Stimulated activated naive CD8-positive, alpha-beta T cell treated with anti-CD3 and anti-CD28 coated beads, Interleukin-15, Interleukin-2, amounts not matched to agents 100 ng/mL and 50 ng/mL, for 24 hours (primary cell): ENCODE results near the gene FAM241B.

Experiments
- H3K27ac Mint-ChIP-seq: one replicate; pipeline ENCODE4 v1.8.0; 2021; ENCODE audit warnings: mild to moderate bottlenecking, mixed read lengths
- H3K27me3 Mint-ChIP-seq: one replicate; pipeline ENCODE4 v1.8.0; 2021; ENCODE audit warnings: mixed read lengths
- H3K36me3 Mint-ChIP-seq: one replicate; pipeline ENCODE4 v1.8.0; 2021; ENCODE audit warnings: low read depth, mixed read lengths
- H3K4me1 Mint-ChIP-seq: one replicate; pipeline ENCODE4 v1.8.0; 2021; ENCODE audit warnings: low read depth, mixed read lengths
- H3K4me3 Mint-ChIP-seq: one replicate; pipeline ENCODE4 v1.8.0; 2021; ENCODE audit warnings: mild to moderate bottlenecking, mixed read lengths
- H3K9me3 Mint-ChIP-seq: one replicate; pipeline ENCODE4 v1.8.0; 2021; ENCODE audit warnings: mixed read lengths

Gene FAM241B

GRCh38 chr10:69640196-69640980 lies 10.3 kb downstream of the FAM241B start:
- Mint-ChIP-seq H3K36me3 (no peaks in the 10 kb centered on the region), H3K27me3 (peaks cover 16% of the 10 kb centered on the region), H3K4me3 (no peak overlapping the region), H3K27ac (no peak overlapping the region), H3K4me1 (no peaks in the 10 kb centered on the region), H3K9me3 (no peaks in the 10 kb centered on the region)

- peaks cover 16% of the 10 kb centered on the region for H3K27me3 Mint-ChIP-seq
- H3K36me3 Mint-ChIP-seq, result no peaks in the 10 kb centered on the region
- H3K9me3 Mint-ChIP-seq, result no peaks in the 10 kb centered on the region
- H3K4me1 Mint-ChIP-seq, result no peaks in the 10 kb centered on the region
- H3K27ac Mint-ChIP-seq, result no peak overlapping the region
- H3K4me3 Mint-ChIP-seq, result no peak overlapping the region
Measured at GRCh38 chr10:69641261-69641980, 11.4 kb downstream of the FAM241B start.

- Mint-ChIP-seq H3K9me3 (no peaks in the 10 kb centered on the region), H3K27ac (no peak overlapping the region), H3K4me3 (no peak overlapping the region), H3K4me1 (no peaks in the 10 kb centered on the region), H3K27me3 (peaks cover 16% of the 10 kb centered on the region), H3K36me3 (no peaks in the 10 kb centered on the region)
Measured at GRCh38 chr10:69642747-69643146, 12.7 kb downstream of the FAM241B start.

GRCh38 chr10:69643779-69644657 lies 14.0 kb downstream of the FAM241B start:
- Mint-ChIP-seq H3K9me3 (no peaks in the 10 kb centered on the region), H3K27ac (no peak overlapping the region), H3K4me1 (no peaks in the 10 kb centered on the region), H3K4me3 (no peak overlapping the region), H3K27me3 (peaks cover 16% of the 10 kb centered on the region), H3K36me3 (no peaks in the 10 kb centered on the region)

- no peak overlapping the region for H3K27ac Mint-ChIP-seq
- no peaks in the 10 kb centered on the region for H3K9me3 Mint-ChIP-seq
- peaks cover 12% of the 10 kb centered on the region for H3K27me3 Mint-ChIP-seq
- no peak overlapping the region for H3K4me3 Mint-ChIP-seq
- no peaks in the 10 kb centered on the region for H3K36me3 Mint-ChIP-seq
- H3K4me1 Mint-ChIP-seq, result no peaks in the 10 kb centered on the region
Measured at GRCh38 chr10:69644658-69645295, 14.7 kb downstream of the FAM241B start.

GRCh38 chr10:69645296-69646184 lies 15.5 kb downstream of the FAM241B start:
- H3K36me3 Mint-ChIP-seq, result no peaks in the 10 kb centered on the region
- H3K4me1 Mint-ChIP-seq, result peaks cover under 1% of the 10 kb centered on the region
- H3K27ac Mint-ChIP-seq, result no peak overlapping the region
- peaks cover 5% of the 10 kb centered on the region for H3K27me3 Mint-ChIP-seq
- no peak overlapping the region for H3K4me3 Mint-ChIP-seq
- H3K9me3 Mint-ChIP-seq, result no peaks in the 10 kb centered on the region

DNA sequence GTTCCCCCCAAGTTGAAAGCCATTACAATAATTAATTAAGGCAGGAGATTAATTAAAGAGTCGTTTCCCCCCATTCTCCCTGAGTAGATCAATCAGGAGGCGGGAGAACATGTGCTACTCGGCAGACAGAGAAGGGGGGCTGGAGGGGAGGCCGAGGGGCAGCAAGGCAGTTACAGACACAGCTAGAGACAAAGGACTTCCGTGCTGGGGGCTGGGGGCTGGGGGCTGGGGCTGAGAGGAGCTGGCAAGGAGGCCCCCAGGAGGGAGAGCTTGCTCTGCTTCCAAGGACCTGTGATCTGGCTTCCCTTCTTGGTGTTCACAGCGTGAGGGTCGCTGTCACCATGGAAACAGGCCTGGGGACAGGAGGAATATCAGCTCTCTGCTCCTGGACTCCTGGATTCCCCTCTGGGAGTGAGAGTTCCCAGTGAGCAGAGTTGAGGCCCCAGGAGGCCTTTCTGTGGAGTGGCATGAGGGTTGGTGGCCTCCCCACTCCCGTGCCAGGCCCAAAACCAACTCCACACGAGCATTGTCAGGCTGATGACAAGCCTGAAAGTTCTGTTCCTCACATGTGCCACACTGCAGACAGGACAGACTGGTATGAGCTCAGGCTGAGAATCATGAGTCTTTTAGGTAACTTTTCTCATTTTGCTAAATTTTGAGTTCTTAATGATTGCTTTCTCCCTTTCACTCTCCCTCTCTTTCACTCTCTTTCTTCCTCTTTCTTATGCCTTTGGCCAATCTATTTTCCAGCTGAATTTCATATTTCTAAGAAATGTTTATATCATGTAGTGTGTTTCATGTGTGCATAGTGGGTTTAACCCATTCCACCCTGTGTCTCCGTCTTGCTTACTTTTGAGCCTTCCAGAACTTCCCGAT lies 16.4 kb downstream of the FAM241B start:
- Mint-ChIP-seq H3K27me3 (peaks cover 4% of the 10 kb centered on the region), H3K4me1 (peaks cover 9% of the 10 kb centered on the region), H3K36me3 (no peaks in the 10 kb centered on the region), H3K9me3 (no peaks in the 10 kb centered on the region), H3K4me3 (no peak overlapping the region), H3K27ac (no peak overlapping the region)

- peaks cover 10% of the 10 kb centered on the region for H3K4me1 Mint-ChIP-seq
- H3K27ac Mint-ChIP-seq, result no peak overlapping the region
- H3K36me3 Mint-ChIP-seq, result no peaks in the 10 kb centered on the region
- H3K4me3 Mint-ChIP-seq, result no peak overlapping the region
- H3K27me3 Mint-ChIP-seq, result peaks cover 4% of the 10 kb centered on the region
- H3K9me3 Mint-ChIP-seq, result no peaks in the 10 kb centered on the region
Measured at GRCh38 chr10:69647126-69647525, 17.1 kb downstream of the FAM241B start.

DNA sequence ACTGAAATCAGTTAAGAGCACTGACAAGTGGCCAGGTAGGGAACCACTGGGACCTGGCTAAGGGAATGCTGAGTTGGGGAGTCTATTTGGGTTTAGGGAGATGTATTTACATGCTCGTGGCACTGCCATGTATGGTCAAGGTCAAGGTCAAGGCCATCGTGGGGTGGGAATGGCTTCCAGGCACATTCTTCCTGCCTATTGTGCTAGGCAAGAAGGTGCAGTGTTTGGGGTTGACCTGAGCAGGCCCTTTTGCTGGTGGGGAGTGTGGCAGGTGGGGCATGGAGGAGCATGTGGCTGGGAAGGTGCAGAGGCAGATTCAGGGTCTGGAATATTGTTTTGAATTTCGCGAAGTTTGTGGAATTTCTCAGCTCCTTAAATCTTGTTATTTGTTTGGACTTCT lies 17.8 kb downstream of the FAM241B start:
- Mint-ChIP-seq H3K9me3 (no peaks in the 10 kb centered on the region), H3K27me3 (peaks cover 4% of the 10 kb centered on the region), H3K27ac (no peak overlapping the region), H3K36me3 (no peaks in the 10 kb centered on the region), H3K4me3 (no peak overlapping the region), H3K4me1 (peaks cover 10% of the 10 kb centered on the region)

DNA sequence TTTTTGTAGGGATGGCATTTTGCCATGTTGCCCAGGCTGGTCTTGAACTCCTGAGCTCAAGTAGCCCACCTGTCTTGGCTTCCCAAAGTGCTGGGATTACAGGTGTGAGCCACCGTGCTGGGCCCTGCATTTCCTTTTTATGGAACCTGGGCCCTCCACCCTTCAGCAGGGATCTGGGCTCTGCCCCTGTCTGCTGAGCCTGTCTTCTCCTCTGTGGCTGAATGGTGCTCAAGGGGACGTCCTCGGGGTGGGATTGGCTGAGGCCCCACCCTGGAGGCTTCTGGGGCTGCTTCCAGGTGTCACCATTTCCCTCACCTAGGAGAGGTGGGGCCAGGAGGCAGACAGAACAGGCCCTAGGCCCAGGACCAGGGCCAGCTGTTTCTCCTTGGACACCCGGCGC lies 18.4 kb downstream of the FAM241B start:
- H3K27me3 Mint-ChIP-seq, result peaks cover under 1% of the 10 kb centered on the region
- H3K4me1 Mint-ChIP-seq, result peaks cover 10% of the 10 kb centered on the region
- no peaks in the 10 kb centered on the region for H3K36me3 Mint-ChIP-seq
- H3K9me3 Mint-ChIP-seq, result no peaks in the 10 kb centered on the region
- H3K27ac Mint-ChIP-seq, result no peak overlapping the region
- H3K4me3 Mint-ChIP-seq, result no peak overlapping the region

DNA sequence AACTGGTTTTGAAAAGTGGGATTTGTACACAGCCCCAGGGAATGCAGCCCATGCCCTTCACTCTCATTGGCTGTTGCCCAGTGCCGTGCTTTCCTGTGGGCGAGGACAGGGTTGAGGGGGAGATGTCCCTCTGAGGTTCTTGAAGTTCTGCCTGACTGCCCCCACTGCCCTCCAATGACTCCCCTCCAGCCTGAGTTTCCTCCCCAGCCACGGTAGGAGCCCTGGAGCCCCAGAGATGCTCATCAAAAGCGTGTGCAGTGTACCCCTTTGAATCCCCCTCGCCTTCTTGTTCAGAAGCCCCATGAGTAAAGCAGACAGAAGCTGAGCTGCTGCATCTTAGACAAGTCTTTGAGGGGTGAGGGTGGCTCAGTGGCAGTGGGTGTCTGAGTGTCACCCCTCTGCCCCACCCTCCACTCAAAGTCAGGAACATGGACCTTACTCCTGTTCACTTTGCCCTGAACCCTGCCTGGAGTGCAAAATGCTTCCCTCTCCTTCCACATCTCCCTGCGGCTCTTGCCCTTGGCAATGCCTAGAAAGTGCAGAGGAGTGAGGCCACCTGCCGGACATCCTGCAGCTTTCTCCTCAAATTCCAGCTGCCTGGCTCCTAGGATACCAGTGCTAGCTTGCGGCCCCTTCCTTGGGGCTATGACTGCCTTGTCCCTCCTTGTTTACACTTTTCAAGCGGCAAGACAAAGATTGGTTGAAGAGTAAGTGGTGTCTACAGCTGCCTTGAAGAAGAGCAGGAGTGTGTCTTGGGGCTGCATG lies 19.9 kb downstream of the FAM241B start:
- Mint-ChIP-seq H3K4me1 (peaks cover 10% of the 10 kb centered on the region), H3K9me3 (no peaks in the 10 kb centered on the region), H3K4me3 (no peak overlapping the region), H3K27me3 (no peaks in the 10 kb centered on the region), H3K27ac (no peak overlapping the region), H3K36me3 (no peaks in the 10 kb centered on the region)

GRCh38 chr10:69650589-69651261 lies 20.7 kb downstream of the FAM241B start:
- Mint-ChIP-seq H3K9me3 (no peaks in the 10 kb centered on the region), H3K36me3 (no peaks in the 10 kb centered on the region), H3K27me3 (no peaks in the 10 kb centered on the region), H3K27ac (no peak overlapping the region), H3K4me1 (peaks cover 10% of the 10 kb centered on the region), H3K4me3 (no peak overlapping the region)
